ENCODE results near the gene AMPH. TPM values are rescaled to one million over a fixed set of nuclear protein-coding genes. Genes with fewer than 3 reads are reported as not detected.

AMPH gene
- total and polyA plus RNA-seq, 8 donors: 0.22 to 6.8 (median 1.3) TPM

GRCh38 chr7:38550836-38551235 is 80.3 kb downstream of the AMPH start:
- Histone ChIP-seq H3K27me3 (no peaks in the 10 kb centered on the region), H3K36me3 (no peaks in the 10 kb centered on the region), H3K4me3 (no peak overlapping the region), H3K27ac (no peak overlapping the region), H3K9me3 (no peaks in the 10 kb centered on the region), H3K4me1 (no peaks in the 10 kb centered on the region)
- DNase-seq: no peak
- WGBS, 2 donors: 47 to 52% methylated on average over 3 of the region's 3 CpGs
- TF ChIP-seq CTCF (IDR thresholded peaks at IDR 0.05): no peak
- intact Hi-C loops (cut with DNase I): no loop called here
- ATAC-seq: no peak
- FAIRE-seq: no peak

GRCh38 chr7:38548605-38549004 is 82.6 kb downstream of the AMPH start:
- no peak for TF ChIP-seq CTCF (IDR thresholded peaks at IDR 0.05)
- Histone ChIP-seq H3K4me1 (no peaks in the 10 kb centered on the region), H3K9me3 (no peaks in the 10 kb centered on the region), H3K27ac (no peak overlapping the region), H3K4me3 (no peak overlapping the region), H3K27me3 (no peaks in the 10 kb centered on the region), H3K36me3 (no peaks in the 10 kb centered on the region)
- 46 to 63% methylated on average over 7 of the region's 7 CpGs for WGBS, 2 donors
- ATAC-seq: no peak
- intact Hi-C loops (cut with DNase I): no loop called here
- FAIRE-seq: no peak
- no peak for DNase-seq

- Histone ChIP-seq H3K27me3 (no peaks in the 10 kb centered on the region), H3K36me3 (no peaks in the 10 kb centered on the region), H3K4me3 (no peak overlapping the region), H3K27ac (no peak overlapping the region), H3K4me1 (no peaks in the 10 kb centered on the region), H3K9me3 (no peaks in the 10 kb centered on the region)
- no peak for ATAC-seq
- no peak for FAIRE-seq
- DNase-seq: no peak
- 59 to 66% methylated on average over 4 of the region's 4 CpGs for WGBS, 2 donors
- intact Hi-C loops (cut with DNase I): no loop called here
- TF ChIP-seq CTCF (IDR thresholded peaks at IDR 0.05): no peak
These were observed 84.4 kb downstream of the AMPH start for GRCh38 chr7:38546763-38547162.

- Histone ChIP-seq H3K4me1 (no peaks in the 10 kb centered on the region), H3K27ac (no peak overlapping the region), H3K4me3 (no peak overlapping the region), H3K9me3 (no peaks in the 10 kb centered on the region), H3K27me3 (no peaks in the 10 kb centered on the region), H3K36me3 (no peaks in the 10 kb centered on the region)
- intact Hi-C loops (cut with DNase I): no loop called here
- no peak for DNase-seq
- ATAC-seq: no peak
- no peak for FAIRE-seq
- WGBS, 2 donors: 29 to 47% methylated on average over 3 of the region's 3 CpGs
- no peak for TF ChIP-seq CTCF (IDR thresholded peaks at IDR 0.05)
These were observed 85.2 kb downstream of the AMPH start for GRCh38 chr7:38545977-38546376.

- WGBS, 2 donors: 57 to 73% methylated on average over 2 of the region's 2 CpGs
These were observed 89.0 kb downstream of the AMPH start for GRCh38 chr7:38542156-38542555.

More at GRCh38 chr7:38542156-38542555, 89.0 kb downstream of the AMPH start:
- no peaks in the 10 kb centered on the region for H3K27me3 ChIP-seq
- DNase-seq (no peak), FAIRE-seq (no peak), ATAC-seq (peak in 3 of 4 donors; percentile 11 to 53 (median 12))
- no peak overlapping the region for H3K4me3 ChIP-seq
- H3K4me1 ChIP-seq: no peaks in the 10 kb centered on the region
- intact Hi-C loops (cut with DNase I): no loop called here
- H3K36me3 ChIP-seq: no peaks in the 10 kb centered on the region
- H3K9me3 ChIP-seq: no peaks in the 10 kb centered on the region
- no peak overlapping the region for H3K27ac ChIP-seq
- no peak for TF ChIP-seq CTCF (IDR thresholded peaks at IDR 0.05)
